HCT116 (cell line): ENCODE data around the gene METTL27. TPM values are rescaled to one million over a fixed set of nuclear protein-coding genes. Genes with fewer than 3 reads are reported as not detected.

Experiments
- ATAC-seq: fragments of 200-7000 bp; cut with Tn5 transposase; 2 replicates; pipeline ENCODE4 v1.9.1; 2020; ENCODE audit warnings: mild to moderate bottlenecking, moderate library complexity
- BruUV-seq: library from RNA; stranded (reverse); fragments of 400-500 nt; replicated peaks from 2 replicates; lab custom pipeline; 2021; lab: Mats Ljungman, UMichigan
- CTCF ChIA-PET: fragments of 300-600 bp; sonication (Branson Sonifier 250); formaldehyde crosslinking; loops from one replicate; lab custom pipeline; 2021; ENCODE audit warnings: antibody characterized with exemption; lab: Charles Lee
- POLR2A ChIA-PET: fragments of 300-600, 350-600 bp; sonication (Branson Sonifier 250); formaldehyde crosslinking; loops from one replicate; lab custom pipeline; 2021; ENCODE audit warnings: antibody characterized with exemption; lab: Charles Lee
- RAD21 ChIA-PET, 2 experiments: fragments of 300-600 bp; sonication (Branson Sonifier 250); formaldehyde crosslinking; loops; one replicate each; lab custom pipeline; 2023; ENCODE audit warnings: low total read pairs in 2 of 2; ENCODE audit not compliant: uncharacterized antibody in 2 of 2, unreplicated experiment in 2 of 2, low non-redundant PET in 1 of 2; lab: Charles Lee
- DNase-seq: peaks from one replicate; pipeline ENCODE4 v3.0.0-alpha.2; 2010; ENCODE audit warnings: low read depth, low spot score
- H2AFZ ChIP-seq: fragments of 200-600 bp; shearing (Covaris generic), sonication (generic); 2 replicates; pipeline ENCODE4 v1.6.1; 2017; ENCODE audit warnings: low read depth, mixed run types, mixed read lengths, antibody characterized with exemption, low read length; ENCODE audit not compliant: poor library complexity, severe bottlenecking
- H3K27ac ChIP-seq: 2 replicates; pipeline ENCODE4 v1.5.1; 2012; ENCODE audit warnings: low read depth, low read length
- H3K27me3 ChIP-seq: fragments of 200-600 bp; sonication (generic); 2 replicates; pipeline ENCODE4 v1.6.1; 2016; ENCODE audit warnings: mixed run types, low read length, mixed read lengths; ENCODE audit not compliant: insufficient read depth
- H3K36me3 ChIP-seq, 2 experiments: fragments of 200-500 bp in 1 of 2; fragments of 200-600 bp in 1 of 2; sonication (Bioruptor generic) in 1 of 2; sonication (generic) in 1 of 2; 2 replicates each; pipeline versions ENCODE4 v1.5.1 to v1.6.1; 2014 to 2016; ENCODE audit warnings: low read length in 2 of 2, inconsistent platforms in 1 of 2, mixed read lengths in 1 of 2, mixed run types in 1 of 2; ENCODE audit not compliant: insufficient read depth in 2 of 2, control insufficient read depth in 1 of 2
- H3K4me1 ChIP-seq, 2 experiments: fragments of 200-600 bp in 1 of 2; sonication (generic) in 1 of 2; 2 replicates each; pipeline versions ENCODE4 v1.5.1 to v1.6.1; 2012 to 2017; ENCODE audit warnings: low read length in 2 of 2, inconsistent platforms in 1 of 2, mild to moderate bottlenecking in 1 of 2, mixed read lengths in 1 of 2, mixed run types in 1 of 2, moderate library complexity in 1 of 2; ENCODE audit not compliant: insufficient read depth in 2 of 2, control insufficient read depth in 1 of 2
- H3K4me2 ChIP-seq: fragments of 200-600 bp; sonication (generic); 2 replicates; pipeline ENCODE4 v1.6.1; 2017; ENCODE audit warnings: mixed run types, low read length, mixed read lengths
- H3K4me3 ChIP-seq, 2 experiments: fragments of 200-600 bp in 1 of 2; sonication (generic) in 1 of 2; replicated peaks in 1 of 2; 2 replicates each; pipeline ENCODE4 v1.5.1; 2011 to 2016; ENCODE audit warnings: low read length in 2 of 2, control low read depth in 1 of 2, low read depth in 1 of 2, mild to moderate bottlenecking in 1 of 2, mixed read lengths in 1 of 2, mixed run types in 1 of 2
- H3K79me2 ChIP-seq: fragments of 200-600 bp; sonication (generic); 2 replicates; pipeline ENCODE4 v1.6.1; 2017; ENCODE audit warnings: mild to moderate bottlenecking, mixed run types, low read length, moderate library complexity, mixed read lengths; ENCODE audit not compliant: insufficient read depth
- H3K9ac ChIP-seq: fragments of 200-600 bp; sonication (generic); 2 replicates; pipeline ENCODE4 v1.6.1; 2016; ENCODE audit warnings: low read length, mixed read lengths
- H3K9me2 ChIP-seq: fragments of 200-600 bp; sonication (generic), shearing (Covaris generic); 2 replicates; pipeline ENCODE4 v1.6.1; 2017; ENCODE audit warnings: mixed run types, mild to moderate bottlenecking, moderate library complexity; ENCODE audit not compliant: insufficient read depth
- H3K9me3 ChIP-seq, 2 experiments: fragments of 200-500 bp in 1 of 2; fragments of 200-600 bp in 1 of 2; sonication (Bioruptor generic) in 1 of 2; sonication (generic) in 1 of 2; 2 replicates each; pipeline ENCODE4 v1.6.1; 2014 to 2017; ENCODE audit warnings: low read length in 2 of 2, mixed read lengths in 2 of 2, inconsistent platforms in 1 of 2, low read depth in 1 of 2, mild to moderate bottlenecking in 1 of 2, mixed run types in 1 of 2, moderate library complexity in 1 of 2; ENCODE audit not compliant: control insufficient read depth in 1 of 2, insufficient read depth in 1 of 2
- H4K20me1 ChIP-seq: fragments of 200-600 bp; sonication (generic), shearing (Covaris generic); 2 replicates; pipeline ENCODE4 v1.6.1; 2017; ENCODE audit warnings: mixed run types, mild to moderate bottlenecking, moderate library complexity; ENCODE audit not compliant: insufficient read depth
- EGR1 ChIP-seq: IDR thresholded peaks from 2 replicates; pipeline ENCODE4 v1.6.1; 2012; ENCODE audit warnings: low read depth
- FOSL1 ChIP-seq: IDR thresholded peaks from 2 replicates; pipeline ENCODE4 v1.6.1; 2012; ENCODE audit warnings: low read depth
- POLR2AphosphoS5 ChIP-seq: IDR thresholded peaks from 2 replicates; pipeline ENCODE4 v1.6.1; 2011; ENCODE audit warnings: mild to moderate bottlenecking, low read depth, low read length, moderate library complexity
- TCF7L2 ChIP-seq: IDR thresholded peaks from 2 replicates; pipeline ENCODE4 v1.7.0; 2011; ENCODE audit warnings: borderline replicate concordance, inconsistent platforms; ENCODE audit not compliant: insufficient read depth, insufficient read length; ENCODE audit errors: extremely low read depth
- YY1 ChIP-seq: IDR thresholded peaks from 2 replicates; pipeline ENCODE4 v1.6.1; 2011; ENCODE audit warnings: low read length, low read depth, moderate library complexity, mild to moderate bottlenecking; ENCODE audit not compliant: insufficient replicate concordance; ENCODE audit errors: extremely low read depth
- intact Hi-C: fragments of 100-400 bp; cut with micrococcal nuclease; formaldehyde crosslinking; loops from 2 replicates; pipeline ENCODE4 v1.10.0; 2022
- total RNA-seq: library from RNA; stranded (reverse); gene quantifications from one replicate; pipeline ENCODE4 v1.2.1, GENCODE V29; 2021; ENCODE audit not compliant: unreplicated experiment
- TF ChIP-seq, protein P1 (sequence below), 3 experiments: fragments of 200-600 bp in 1 of 3; sonication (generic) in 1 of 3; IDR thresholded peaks in 2 of 3; conservative IDR thresholded peaks in 1 of 3; 2 replicates each; pipeline ENCODE4 v1.5.1; 2012 to 2017; ENCODE audit warnings: low read depth in 2 of 3, low read length in 2 of 3, antibody characterized with exemption in 1 of 3, borderline replicate concordance in 1 of 3, control low read depth in 1 of 3, mild to moderate bottlenecking in 1 of 3, mixed read lengths in 1 of 3, mixed run types in 1 of 3, moderate library complexity in 1 of 3; ENCODE audit not compliant: insufficient read depth in 1 of 3
- TF ChIP-seq, protein P2 (sequence below): IDR thresholded peaks from 2 replicates; pipeline ENCODE4 v1.6.1; 2012

Gene METTL27
- total RNA-seq, 1 experiment from 2014 or later: 30.4 TPM

DNA sequence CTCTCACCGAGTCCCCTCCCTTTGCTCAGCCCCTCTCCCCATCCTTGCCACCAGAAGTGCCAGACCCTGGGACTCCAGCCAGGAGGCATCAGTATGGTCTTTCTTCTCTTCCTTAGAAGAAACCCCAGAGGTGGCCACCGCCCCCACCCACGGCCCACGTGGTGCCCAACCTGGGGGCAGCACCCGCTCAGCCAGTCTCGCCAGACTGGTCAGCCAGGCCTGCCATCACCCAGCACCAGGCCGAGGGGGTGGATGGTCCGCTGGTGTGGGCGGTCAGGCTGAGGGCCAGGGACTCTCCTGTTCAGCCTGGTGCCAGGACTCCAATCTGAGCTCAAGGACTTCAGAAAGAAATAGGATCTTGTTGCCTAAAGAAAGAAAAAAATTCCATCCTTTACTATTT, 17.3 kb downstream of the METTL27 start:
- Histone ChIP-seq H3K9me2 (no peaks in the 10 kb centered on the region), H3K9me3 (no peaks in the 10 kb centered on the region), H3K27me3 (no peaks in the 10 kb centered on the region), H3K4me3 (no peak overlapping the region), H2AFZ (no peak overlapping the region), H3K4me2 (peak overlapping the region; percentile 94), H3K9ac (peak overlapping the region; percentile 61; the same call in 1 of the 2 replicates), H3K4me1 (peaks cover 81 to 91% of the 10 kb centered on the region in 2 experiments), H3K27ac (peak overlapping the region; percentile 40; the same call in 1 of the 2 replicates), H4K20me1 (no peaks in the 10 kb centered on the region), H3K79me2 (no peaks in the 10 kb centered on the region; the same call in 1 of the 2 replicates), H3K36me3 (no peaks in the 10 kb centered on the region)
- TF ChIP-seq TCF7L2 (no peak), FOSL1 (no peak), POLR2AphosphoS5 (no peak), YY1 (no peak), EGR1 (no peak)
- TF ChIP-seq, protein P1, sequence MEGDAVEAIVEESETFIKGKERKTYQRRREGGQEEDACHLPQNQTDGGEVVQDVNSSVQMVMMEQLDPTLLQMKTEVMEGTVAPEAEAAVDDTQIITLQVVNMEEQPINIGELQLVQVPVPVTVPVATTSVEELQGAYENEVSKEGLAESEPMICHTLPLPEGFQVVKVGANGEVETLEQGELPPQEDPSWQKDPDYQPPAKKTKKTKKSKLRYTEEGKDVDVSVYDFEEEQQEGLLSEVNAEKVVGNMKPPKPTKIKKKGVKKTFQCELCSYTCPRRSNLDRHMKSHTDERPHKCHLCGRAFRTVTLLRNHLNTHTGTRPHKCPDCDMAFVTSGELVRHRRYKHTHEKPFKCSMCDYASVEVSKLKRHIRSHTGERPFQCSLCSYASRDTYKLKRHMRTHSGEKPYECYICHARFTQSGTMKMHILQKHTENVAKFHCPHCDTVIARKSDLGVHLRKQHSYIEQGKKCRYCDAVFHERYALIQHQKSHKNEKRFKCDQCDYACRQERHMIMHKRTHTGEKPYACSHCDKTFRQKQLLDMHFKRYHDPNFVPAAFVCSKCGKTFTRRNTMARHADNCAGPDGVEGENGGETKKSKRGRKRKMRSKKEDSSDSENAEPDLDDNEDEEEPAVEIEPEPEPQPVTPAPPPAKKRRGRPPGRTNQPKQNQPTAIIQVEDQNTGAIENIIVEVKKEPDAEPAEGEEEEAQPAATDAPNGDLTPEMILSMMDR (IDR thresholded peaks at IDR 0.05 in 2 of 3, conservative IDR thresholded peaks at IDR 0.05 in 1 of 3; ENCODE audit: borderline replicate concordance in 1 of 3, insufficient read depth in 1 of 3, low read depth in 2 of 3, low read length in 2 of 3): no peak
- TF ChIP-seq, protein P2, sequence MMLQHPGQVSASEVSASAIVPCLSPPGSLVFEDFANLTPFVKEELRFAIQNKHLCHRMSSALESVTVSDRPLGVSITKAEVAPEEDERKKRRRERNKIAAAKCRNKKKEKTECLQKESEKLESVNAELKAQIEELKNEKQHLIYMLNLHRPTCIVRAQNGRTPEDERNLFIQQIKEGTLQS: no peak
- intact Hi-C loops: no loop called here
- DNase-seq: no peak
- no TSS peak for BruUV-seq
- POLR2A ChIA-PET: interaction anchor here (1.7 kb wide), 1 partner anchor 11 kb away, joined by 4 read pairs; no protein-coding TSS in a partner anchor
- ATAC-seq: no peak
- RAD21 ChIA-PET: no interaction called here
- CTCF ChIA-PET: no interaction called here
